GOT3 (cell line): ENCODE results near the gene AATF.
"Not testable (repeated sequence)": the region's sequence is repeated elsewhere in the genome, so short reads cannot be mapped to it uniquely, and the experiment has no call there.

ENCODE experiments used
- DNase-seq: peaks from one replicate; lab custom pipeline; 2025; ENCODE audit warnings: mixed read lengths; lab: John Stamatoyannopoulos, UW

Gene AATF

GRCh38 chr17:37047631-37048104 lies 98.9 kb downstream of the AATF start:
- DNase-seq: peak; percentile 11

- no peak for DNase-seq
Measured at GRCh38 chr17:37048811-37049210, 100.1 kb downstream of the AATF start.

- no peak for DNase-seq
Measured at GRCh38 chr17:37050920-37051319, 102.2 kb downstream of the AATF start.

GRCh38 chr17:37051381-37051780 lies 102.6 kb downstream of the AATF start:
- no peak for DNase-seq

GRCh38 chr17:37051833-37052232 lies 103.1 kb downstream of the AATF start:
- no peak for DNase-seq

GRCh38 chr17:37052450-37052849 lies 103.7 kb downstream of the AATF start:
- no peak for DNase-seq

DNA sequence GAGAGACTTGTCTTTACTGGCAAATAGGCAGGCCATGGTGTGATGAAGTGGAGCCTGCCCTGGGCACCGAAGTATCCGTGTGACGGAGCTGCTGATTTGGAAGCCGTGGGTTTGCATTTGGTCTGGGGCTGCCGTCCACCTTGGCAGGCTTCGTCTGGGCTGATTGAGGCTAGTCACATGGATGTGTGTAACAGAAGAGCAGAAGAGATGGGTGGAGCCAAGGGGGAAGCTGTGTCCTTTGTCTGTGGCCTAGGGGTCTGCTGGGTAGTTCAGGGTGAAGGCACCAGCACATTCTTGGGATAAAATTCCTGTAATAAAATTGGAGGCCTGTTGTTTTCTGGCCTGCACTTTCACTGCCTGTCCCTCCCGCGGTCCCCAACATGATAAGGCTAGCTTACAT lies 106.1 kb downstream of the AATF start:
- no peak for DNase-seq

GRCh38 chr17:37056622-37057021 lies 107.9 kb downstream of the AATF start:
- no peak for DNase-seq

DNA sequence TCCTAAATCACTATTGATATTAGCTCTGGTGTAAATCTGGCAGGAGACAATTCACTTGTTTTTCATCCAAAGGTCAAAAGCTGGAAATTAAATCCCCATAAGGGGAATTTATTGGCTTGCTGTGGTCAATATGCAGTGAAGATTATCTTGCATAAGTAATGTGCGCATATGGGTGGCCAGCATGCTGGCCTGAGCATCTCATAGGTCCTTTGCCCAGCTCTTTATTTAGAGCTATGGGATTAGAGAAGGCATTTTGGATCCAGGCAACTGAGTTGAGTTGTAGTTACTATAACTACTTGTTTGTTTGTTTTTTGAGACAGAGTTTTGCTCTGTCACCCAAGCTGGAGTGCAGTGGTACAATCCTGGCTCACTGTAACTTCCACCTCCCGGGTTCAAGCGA lies 110.7 kb downstream of the AATF start:
- DNase-seq: no peak

DNA sequence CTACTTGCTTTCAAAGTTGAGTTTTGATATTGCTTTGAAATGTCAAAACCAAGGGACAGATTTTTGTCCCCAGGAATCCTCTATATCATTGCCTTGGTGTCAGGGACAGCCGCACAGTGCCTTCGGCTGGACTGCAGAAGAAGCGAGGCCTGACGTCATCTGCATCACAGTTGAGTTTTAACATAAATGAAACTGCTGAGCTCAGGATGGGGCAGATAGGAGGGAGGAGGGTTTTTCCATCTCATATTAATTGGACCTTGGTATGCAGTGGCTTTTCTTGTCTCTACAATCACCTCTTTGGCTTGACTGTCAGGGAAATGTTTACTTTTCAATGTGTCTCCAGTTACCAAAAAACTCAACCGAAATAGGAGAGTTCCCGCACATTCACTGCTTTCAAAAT lies 111.3 kb downstream of the AATF start:
- DNase-seq: no peak

DNA sequence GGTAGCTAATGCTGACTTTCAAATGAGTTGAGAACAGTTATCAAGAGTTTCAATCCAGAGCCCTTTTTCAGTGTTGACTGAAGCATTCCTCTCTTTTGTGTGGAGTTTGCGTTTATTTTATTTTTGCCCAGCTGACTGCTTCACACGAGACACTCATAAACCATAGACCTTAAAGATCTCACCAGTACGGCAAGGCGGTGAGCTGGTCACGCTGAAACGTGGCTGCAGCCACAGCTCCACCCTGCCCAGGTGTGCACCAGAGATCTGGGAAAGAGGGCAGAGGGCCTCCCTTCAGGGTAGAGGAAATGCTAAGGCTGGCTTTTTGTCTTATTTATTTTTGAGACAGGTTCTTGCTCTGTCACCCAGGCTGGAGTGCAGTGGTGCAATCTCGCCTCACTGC lies 112.2 kb downstream of the AATF start:
- no peak for DNase-seq

DNA sequence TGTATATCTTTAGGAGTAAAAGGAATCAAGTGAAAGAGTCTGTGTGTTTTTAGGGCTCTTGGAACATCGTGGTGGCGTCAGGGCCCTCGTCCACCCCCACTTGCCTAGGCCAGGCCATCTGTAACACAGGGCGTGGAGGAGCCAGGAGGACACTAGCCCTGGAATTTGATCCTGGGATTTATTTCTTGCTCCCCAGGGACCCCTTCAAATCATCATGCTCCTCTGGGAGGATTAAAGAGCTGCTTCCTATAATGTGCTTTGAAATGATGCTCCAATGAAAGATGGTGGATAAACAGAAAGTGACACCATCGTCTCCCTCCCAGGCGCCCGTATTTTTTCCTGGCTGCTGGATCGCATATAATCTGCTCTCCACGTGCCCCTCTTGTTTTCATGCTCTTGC lies 113.3 kb downstream of the AATF start:
- no peak for DNase-seq

DNA sequence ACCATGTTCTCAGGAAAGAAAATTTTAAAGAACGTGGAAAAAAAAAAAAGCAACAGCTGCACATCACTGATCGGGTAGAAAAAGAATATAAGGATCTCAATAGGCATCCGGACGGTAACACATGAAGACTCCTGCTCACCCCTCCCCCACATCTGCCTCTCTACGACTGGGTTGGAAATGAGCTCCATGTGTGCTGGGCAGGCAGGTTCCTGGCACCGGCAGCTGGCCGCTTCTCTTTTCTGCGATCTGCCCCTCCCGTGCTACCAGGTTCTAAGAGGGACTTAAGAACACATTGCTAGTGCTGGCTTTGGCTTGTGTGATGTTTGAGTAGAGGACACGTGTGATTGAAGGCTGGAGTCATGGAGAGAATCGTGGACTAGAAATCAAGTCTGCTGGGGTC lies 115.5 kb downstream of the AATF start:
- no peak for DNase-seq

DNA sequence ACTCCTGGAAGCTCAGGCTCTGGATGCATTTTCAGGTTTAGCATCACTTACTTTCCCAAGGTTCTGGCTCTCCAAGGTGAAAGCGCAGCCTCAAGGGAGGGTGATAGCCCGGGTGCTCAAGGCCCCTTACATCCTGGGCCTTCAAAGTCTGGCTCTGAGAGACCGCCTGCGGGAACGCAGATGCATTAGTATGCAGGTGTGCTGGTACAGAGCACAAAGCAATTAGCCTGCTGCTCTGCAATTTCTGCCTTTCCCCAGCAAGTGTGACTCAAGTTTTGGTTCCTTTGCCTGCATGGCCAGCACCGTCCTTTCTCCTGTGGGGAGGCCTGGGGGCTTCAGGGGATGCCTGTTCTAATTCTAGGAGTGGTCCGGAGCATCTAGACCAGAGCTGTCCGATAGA lies 116.2 kb downstream of the AATF start:
- DNase-seq: no peak

DNA sequence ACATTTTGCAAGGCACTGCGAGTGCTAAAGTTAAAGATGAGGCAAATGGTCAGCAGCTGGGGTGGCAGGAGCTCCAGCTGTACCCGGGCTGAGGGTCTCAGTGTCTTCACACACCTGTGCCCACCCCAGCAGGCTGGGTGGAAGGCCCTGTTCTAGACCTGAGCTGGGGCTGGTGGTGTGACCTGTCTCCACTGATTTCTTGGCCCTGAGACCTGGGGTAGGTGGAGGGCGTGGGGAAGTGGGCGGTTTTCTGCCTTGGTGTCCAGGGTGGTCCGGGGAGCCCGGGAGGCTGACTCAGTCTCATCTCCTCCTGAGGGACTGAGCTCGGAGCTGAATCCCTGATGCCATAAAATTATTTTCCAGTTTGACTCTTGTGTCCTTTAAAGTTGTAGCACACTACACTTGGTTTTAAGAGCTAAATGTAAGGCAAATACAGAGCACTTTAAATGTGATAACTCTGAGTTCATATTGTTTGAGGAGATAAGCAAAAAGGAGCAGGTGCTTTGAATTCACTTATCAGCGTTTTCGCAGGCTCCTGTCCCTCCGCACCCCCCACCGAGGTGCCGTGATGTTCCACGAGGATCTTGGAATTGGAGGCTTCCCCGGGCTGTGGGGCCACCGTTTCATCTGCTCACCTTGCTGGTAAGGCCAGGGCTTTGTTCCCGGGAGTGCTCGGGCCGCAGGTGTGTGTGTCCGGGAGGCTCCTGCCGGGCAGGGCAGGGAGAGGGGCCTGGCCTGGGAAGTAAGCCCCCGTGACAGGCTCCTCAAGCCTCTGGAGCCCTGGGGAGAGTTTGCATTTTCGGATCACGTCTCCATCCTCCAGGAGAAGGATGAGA lies 117.0 kb downstream of the AATF start:
- DNase-seq: no peak

GRCh38 chr17:37066322-37067255 lies 117.8 kb downstream of the AATF start:
- DNase-seq: no peak

DNA sequence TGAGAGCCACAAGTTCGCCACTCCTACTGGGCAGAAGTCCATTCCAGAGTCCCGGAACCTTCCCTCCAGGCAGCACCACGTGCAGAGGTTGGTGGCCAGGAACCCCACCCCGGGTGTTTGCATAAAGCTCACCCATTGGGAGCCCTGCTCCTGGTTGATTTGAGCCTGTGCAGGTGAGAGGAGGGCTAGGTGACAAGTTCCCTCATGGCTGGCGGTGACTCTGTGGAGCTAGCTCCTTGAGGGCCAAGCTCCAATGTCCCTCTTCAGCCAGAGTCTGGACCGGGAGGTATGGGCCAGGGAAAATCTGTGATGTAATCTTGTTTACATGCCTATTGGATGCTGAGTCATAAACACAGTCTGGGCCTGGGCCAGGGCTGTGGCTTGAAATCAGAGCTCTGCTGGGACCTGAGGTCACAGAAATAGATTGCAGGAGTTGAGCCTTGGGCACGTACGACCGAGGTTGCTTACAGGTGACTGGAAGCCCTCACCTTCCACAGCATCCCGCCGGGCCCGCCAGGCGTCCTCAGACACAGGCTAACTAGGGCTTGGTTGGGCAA lies 118.9 kb downstream of the AATF start:
- peak; percentile 22 for DNase-seq

GRCh38 chr17:37068266-37068665 lies 119.5 kb downstream of the AATF start:
- no peak for DNase-seq

DNA sequence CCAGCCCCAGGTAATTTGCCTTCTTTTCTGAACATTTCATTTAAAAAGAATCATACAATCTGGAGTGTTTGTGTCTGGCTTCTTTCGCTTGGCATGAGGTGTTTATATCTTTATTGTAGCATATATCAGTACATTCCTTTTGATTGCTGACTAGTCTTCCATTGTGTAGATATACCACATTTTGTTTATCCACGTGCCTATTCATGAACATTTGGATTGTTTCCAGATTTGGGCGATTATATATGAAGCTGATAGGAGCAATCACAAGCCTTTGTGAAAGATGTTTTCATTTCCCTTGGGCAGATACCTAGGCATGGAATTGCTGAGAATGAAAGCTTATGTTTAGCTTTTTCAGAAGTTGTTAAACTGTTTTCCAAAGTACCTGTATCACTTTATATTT lies 120.3 kb downstream of the AATF start:
- no peak for DNase-seq

- not testable (repeated sequence) for DNase-seq
Measured at GRCh38 chr17:37073464-37073863, 124.7 kb downstream of the AATF start.

GRCh38 chr17:37079065-37079708 lies 130.4 kb downstream of the AATF start:
- DNase-seq: no peak

- no peak for DNase-seq
Measured at GRCh38 chr17:37079735-37080134, 131.0 kb downstream of the AATF start.
